ENCODE data around the gene PKIB. TPM values are rescaled to one million over a fixed set of nuclear protein-coding genes. Genes with fewer than 3 reads are reported as not detected.

Gene PKIB
- total RNA-seq, 1 donor from 2014 or later = 202 TPM

- Mint-ChIP-seq H3K9me3 (peaks cover 10% of the 10 kb centered on the region), H3K4me3 (no peak overlapping the region), H3K36me3 (no peaks in the 10 kb centered on the region), H3K4me1 (peaks cover 3% of the 10 kb centered on the region), H3K27me3 (ENCODE audit: insufficient read depth, low read depth) (no peaks in the 10 kb centered on the region), H3K27ac (no peak overlapping the region)
- peaks cover 28% of the 10 kb centered on the region for H3K9me3 ChIP-seq (ENCODE audit: low read depth)
- no peak overlapping the region for H3K9ac ChIP-seq
- no peak for TF ChIP-seq EZH2phosphoT487 (IDR thresholded peaks at IDR 0.05)
- no peak for TF ChIP-seq CTCF (IDR thresholded peaks at IDR 0.05)
- TF ChIP-seq EZH2 (IDR thresholded peaks at IDR 0.05) = no peak
- H3K27me3 ChIP-seq = no peaks in the 10 kb centered on the region
- peaks cover 51% of the 10 kb centered on the region for H3K79me2 ChIP-seq (ENCODE audit: low read depth)
- H3K4me3 ChIP-seq = no peak overlapping the region
- no peak overlapping the region for H3K4me2 ChIP-seq
- H2AFZ ChIP-seq (replicated peaks) = no peak overlapping the region
- H3F3A ChIP-seq (ENCODE audit: low read depth) = no peaks in the 10 kb centered on the region
- H4K20me1 ChIP-seq (ENCODE audit: low read depth) = no peaks in the 10 kb centered on the region
- H3K4me1 ChIP-seq = no peaks in the 10 kb centered on the region
- peaks cover 16% of the 10 kb centered on the region for H3K36me3 ChIP-seq
- no peak for DNase-seq (ENCODE audit: low spot score)
- H3K27ac ChIP-seq = no peak overlapping the region
Observed at GRCh38 chr6:122569230-122569771, 40.9 kb upstream of the PKIB start.

GRCh38 chr6:122571888-122572287 lies 38.3 kb upstream of the PKIB start:
- Histone ChIP-seq H3K4me1 (no peaks in the 10 kb centered on the region), H3K27me3 (no peaks in the 10 kb centered on the region), H3F3A (ENCODE audit: low read depth) (no peaks in the 10 kb centered on the region), H3K9ac (no peak overlapping the region), H3K4me2 (no peak overlapping the region), H3K36me3 (peaks cover 20% of the 10 kb centered on the region), H4K20me1 (ENCODE audit: low read depth) (no peaks in the 10 kb centered on the region), H3K79me2 (ENCODE audit: low read depth) (peaks cover 29% of the 10 kb centered on the region), H3K27ac (no peak overlapping the region), H2AFZ (replicated peaks) (no peak overlapping the region), H3K9me3 (ENCODE audit: low read depth) (peaks cover 35% of the 10 kb centered on the region), H3K4me3 (no peak overlapping the region)
- no peak for DNase-seq (ENCODE audit: low spot score)
- H3K4me1 Mint-ChIP-seq = peaks cover 3% of the 10 kb centered on the region
- H3K27ac Mint-ChIP-seq = no peak overlapping the region
- no peak overlapping the region for H3K4me3 Mint-ChIP-seq
- H3K27me3 Mint-ChIP-seq (ENCODE audit: insufficient read depth, low read depth) = no peaks in the 10 kb centered on the region
- H3K36me3 Mint-ChIP-seq = no peaks in the 10 kb centered on the region
- TF ChIP-seq EZH2 (IDR thresholded peaks at IDR 0.05) (no peak), EZH2phosphoT487 (IDR thresholded peaks at IDR 0.05) (no peak), CTCF (IDR thresholded peaks at IDR 0.05) (no peak)
- peaks cover 13% of the 10 kb centered on the region for H3K9me3 Mint-ChIP-seq

- no peaks in the 10 kb centered on the region for H3K27me3 ChIP-seq
- H3K9me3 ChIP-seq (ENCODE audit: low read depth) = peaks cover 18% of the 10 kb centered on the region
- peaks cover 13% of the 10 kb centered on the region for H3K9me3 Mint-ChIP-seq
Observed at GRCh38 chr6:122576888-122577287, 33.3 kb upstream of the PKIB start.

More at GRCh38 chr6:122576888-122577287, 33.3 kb upstream of the PKIB start:
- Histone ChIP-seq H3K27ac (no peak overlapping the region), H3K79me2 (ENCODE audit: low read depth) (peaks cover 26% of the 10 kb centered on the region), H3K36me3 (peaks cover 18% of the 10 kb centered on the region), H3K4me1 (no peaks in the 10 kb centered on the region), H2AFZ (replicated peaks) (no peak overlapping the region), H3K4me2 (no peak overlapping the region), H3F3A (ENCODE audit: low read depth) (no peaks in the 10 kb centered on the region), H4K20me1 (ENCODE audit: low read depth) (no peaks in the 10 kb centered on the region), H3K9ac (no peak overlapping the region), H3K4me3 (no peak overlapping the region)
- Mint-ChIP-seq H3K36me3 (no peaks in the 10 kb centered on the region), H3K27me3 (ENCODE audit: insufficient read depth, low read depth) (no peaks in the 10 kb centered on the region), H3K4me3 (no peak overlapping the region), H3K27ac (no peak overlapping the region), H3K4me1 (no peaks in the 10 kb centered on the region)
- TF ChIP-seq EZH2 (IDR thresholded peaks at IDR 0.05) (no peak), EZH2phosphoT487 (IDR thresholded peaks at IDR 0.05) (no peak), CTCF (IDR thresholded peaks at IDR 0.05) (no peak)
- no peak for DNase-seq (ENCODE audit: low spot score)

Data from neural progenitor cell (in vitro differentiated cells).